ENCODE measurements around the gene CYP1A2.

DNA sequence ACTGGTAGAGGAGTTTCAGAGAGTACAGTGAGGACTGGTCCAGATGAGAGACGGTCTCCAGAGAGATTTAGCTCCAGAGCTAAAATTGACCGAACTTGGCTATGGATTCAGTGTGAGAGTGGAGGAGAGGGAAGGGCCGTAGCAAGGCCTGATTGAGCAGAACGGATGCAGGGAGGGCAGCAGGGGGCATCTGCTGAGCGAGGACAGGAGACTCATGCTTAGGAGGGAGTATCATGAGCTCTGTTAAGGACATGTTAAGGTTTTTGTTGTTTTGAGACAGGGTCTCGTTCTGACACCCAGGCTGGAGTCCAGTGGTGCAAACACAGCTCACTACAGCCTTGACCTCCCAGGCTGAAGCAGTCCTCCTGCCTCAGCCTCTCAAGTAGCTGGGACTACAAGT lies 56.3 kb downstream of the CYP1A2 start:
- TF ChIP-seq GATA2 (CRISPR knock-in tag; IDR thresholded peaks at IDR 0.05) (no peak), JUND (IDR thresholded peaks at IDR 0.05) (no peak), FOXM1 (IDR thresholded peaks at IDR 0.05; ENCODE audit: low read depth) (no peak), POLR2AphosphoS5 (IDR thresholded peaks at IDR 0.05; ENCODE audit: low read depth, low read length) (no peak)
- TF ChIP-seq, protein P1, sequence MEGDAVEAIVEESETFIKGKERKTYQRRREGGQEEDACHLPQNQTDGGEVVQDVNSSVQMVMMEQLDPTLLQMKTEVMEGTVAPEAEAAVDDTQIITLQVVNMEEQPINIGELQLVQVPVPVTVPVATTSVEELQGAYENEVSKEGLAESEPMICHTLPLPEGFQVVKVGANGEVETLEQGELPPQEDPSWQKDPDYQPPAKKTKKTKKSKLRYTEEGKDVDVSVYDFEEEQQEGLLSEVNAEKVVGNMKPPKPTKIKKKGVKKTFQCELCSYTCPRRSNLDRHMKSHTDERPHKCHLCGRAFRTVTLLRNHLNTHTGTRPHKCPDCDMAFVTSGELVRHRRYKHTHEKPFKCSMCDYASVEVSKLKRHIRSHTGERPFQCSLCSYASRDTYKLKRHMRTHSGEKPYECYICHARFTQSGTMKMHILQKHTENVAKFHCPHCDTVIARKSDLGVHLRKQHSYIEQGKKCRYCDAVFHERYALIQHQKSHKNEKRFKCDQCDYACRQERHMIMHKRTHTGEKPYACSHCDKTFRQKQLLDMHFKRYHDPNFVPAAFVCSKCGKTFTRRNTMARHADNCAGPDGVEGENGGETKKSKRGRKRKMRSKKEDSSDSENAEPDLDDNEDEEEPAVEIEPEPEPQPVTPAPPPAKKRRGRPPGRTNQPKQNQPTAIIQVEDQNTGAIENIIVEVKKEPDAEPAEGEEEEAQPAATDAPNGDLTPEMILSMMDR (IDR thresholded peaks at IDR 0.05) = no peak

Data from SK-N-SH (cell line).